SU-DHL-6 (cell line): ENCODE results near the gene RPRML.

Experiments
- H2AFZ ChIP-seq: fragments of 200-600 bp; sonication (generic); 2 replicates; pipeline ENCODE4 v1.6.1; 2014; ENCODE audit warnings: low read depth, mild to moderate bottlenecking, moderate library complexity, mixed read lengths, antibody characterized with exemption, low read length; ENCODE audit not compliant: severe bottlenecking
- H3F3A ChIP-seq: fragments of 200-600 bp; shearing (Covaris generic); 2 replicates; pipeline ENCODE4 v1.6.0; 2016; ENCODE audit warnings: antibody characterized with exemption, mild to moderate bottlenecking; ENCODE audit not compliant: insufficient read depth
- H3K27ac ChIP-seq: fragments of 200-600 bp; sonication (generic); 2 replicates; pipeline ENCODE4 v1.5.1; 2016; ENCODE audit warnings: low read depth, mild to moderate bottlenecking, low read length, moderate library complexity, mixed read lengths
- H3K27me3 ChIP-seq: fragments of 200-600 bp; sonication (generic), shearing (Covaris generic); 2 replicates; pipeline ENCODE4 v1.6.0; 2014; ENCODE audit warnings: mild to moderate bottlenecking, low read length
- H3K36me3 ChIP-seq: fragments of 200-600 bp; sonication (generic); 2 replicates; pipeline ENCODE4 v1.6.1; 2014; ENCODE audit warnings: mild to moderate bottlenecking, low read length, mixed read lengths
- H3K4me2 ChIP-seq: fragments of 300-600, 200-600 bp; shearing (Covaris generic), sonication (generic); 2 replicates; pipeline ENCODE4 v1.6.0; 2014; ENCODE audit warnings: low read length, low read depth, mild to moderate bottlenecking; ENCODE audit not compliant: poor library complexity, severe bottlenecking
- H3K4me3 ChIP-seq: fragments of 200-600 bp; sonication (generic); 2 replicates; pipeline ENCODE4 v1.5.1; 2014; ENCODE audit warnings: antibody characterized with exemption, low read length, mild to moderate bottlenecking, mixed read lengths; ENCODE audit not compliant: insufficient read depth, poor library complexity, severe bottlenecking
- H3K79me2 ChIP-seq: fragments of 200-600 bp; sonication (generic); 2 replicates; pipeline ENCODE4 v1.6.1; 2014; ENCODE audit warnings: mild to moderate bottlenecking, low read length, moderate library complexity; ENCODE audit not compliant: insufficient read depth
- H3K9ac ChIP-seq: fragments of 200-600 bp; sonication (generic); 2 replicates; pipeline ENCODE4 v1.7.0; 2014; ENCODE audit warnings: mild to moderate bottlenecking, low read length
- H3K9me2 ChIP-seq: fragments of 200-600 bp; sonication (generic); replicated peaks from 2 replicates; pipeline ENCODE4 v1.6.1; 2014; ENCODE audit warnings: low read length; ENCODE audit not compliant: insufficient read depth
- H3K9me3 ChIP-seq: fragments of 200-600 bp; sonication (generic); 2 replicates; pipeline ENCODE4 v1.6.1; 2014; ENCODE audit warnings: low read length, mixed read lengths; ENCODE audit not compliant: insufficient read depth
- H4K20me1 ChIP-seq: fragments of 200-600 bp; sonication (generic); 2 replicates; pipeline ENCODE4 v1.6.1; 2014; ENCODE audit warnings: low read depth, mild to moderate bottlenecking, antibody characterized with exemption, low read length, moderate library complexity, mixed read lengths
- EZH2phosphoT487 ChIP-seq: fragments of 200-600 bp; sonication (generic), shearing (Covaris generic); conservative IDR thresholded peaks from 2 replicates; pipeline ENCODE4 v1.6.1; 2018; ENCODE audit warnings: mild to moderate bottlenecking, antibody characterized with exemption, low read length, moderate library complexity, mixed read lengths
- TF ChIP-seq, protein P1 (sequence below): fragments of 200-600 bp; sonication (generic); IDR thresholded peaks from one replicate; pipeline ENCODE4 v1.5.1; 2017; ENCODE audit warnings: antibody characterized with exemption, mild to moderate bottlenecking, low read length, moderate library complexity; ENCODE audit not compliant: insufficient read depth, poor library complexity, severe bottlenecking

Gene RPRML

DNA sequence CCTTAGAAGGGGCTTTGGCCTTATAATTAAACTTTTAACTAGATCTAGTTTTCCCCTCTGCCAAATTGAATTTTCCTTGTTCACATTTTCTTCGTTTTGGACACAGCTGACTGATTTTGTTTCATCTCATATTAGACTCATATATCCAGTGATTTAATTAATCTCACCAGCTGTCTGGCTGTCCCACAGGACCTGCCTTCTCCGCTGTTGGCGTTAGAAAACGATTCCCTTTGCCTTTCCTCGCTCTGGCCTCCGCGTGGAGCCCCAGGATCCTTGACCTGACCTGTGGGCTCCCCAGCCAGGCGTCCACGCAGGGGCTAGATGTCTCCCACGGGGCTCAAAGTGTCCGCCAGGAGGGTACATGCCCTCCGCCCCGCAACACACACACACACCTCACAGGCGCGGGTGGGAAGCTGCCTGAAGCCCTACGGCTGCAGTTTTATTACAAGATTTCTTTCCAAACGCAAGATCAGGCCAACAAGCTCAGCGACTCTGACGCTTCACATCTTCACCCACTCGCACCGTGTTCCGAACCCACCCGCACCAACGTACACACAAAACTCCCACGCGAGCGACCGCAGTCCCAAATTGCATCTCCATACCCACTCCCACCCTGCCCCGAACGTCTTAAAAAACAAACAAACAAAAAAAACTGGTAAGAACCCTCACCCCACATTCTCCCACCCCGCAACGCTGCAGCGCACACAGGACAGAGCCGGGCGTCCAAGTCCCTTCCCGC lies 1.1 kb downstream of the RPRML start:
- H3K9me2 ChIP-seq = no peaks in the 10 kb centered on the region
- no peaks in the 10 kb centered on the region for H3K9me3 ChIP-seq
- no peak overlapping the region for H2AFZ ChIP-seq
- H4K20me1 ChIP-seq = no peaks in the 10 kb centered on the region
- H3F3A ChIP-seq = no peaks in the 10 kb centered on the region
- no peaks in the 10 kb centered on the region for H3K79me2 ChIP-seq
- H3K36me3 ChIP-seq = no peaks in the 10 kb centered on the region
- no peaks in the 10 kb centered on the region for H3K27me3 ChIP-seq
- no peak overlapping the region for H3K4me2 ChIP-seq
- H3K27ac ChIP-seq = no peak overlapping the region
- H3K9ac ChIP-seq = no peak overlapping the region
- H3K4me3 ChIP-seq = no peak overlapping the region
- TF ChIP-seq EZH2phosphoT487 = no peak
- TF ChIP-seq, protein P1, sequence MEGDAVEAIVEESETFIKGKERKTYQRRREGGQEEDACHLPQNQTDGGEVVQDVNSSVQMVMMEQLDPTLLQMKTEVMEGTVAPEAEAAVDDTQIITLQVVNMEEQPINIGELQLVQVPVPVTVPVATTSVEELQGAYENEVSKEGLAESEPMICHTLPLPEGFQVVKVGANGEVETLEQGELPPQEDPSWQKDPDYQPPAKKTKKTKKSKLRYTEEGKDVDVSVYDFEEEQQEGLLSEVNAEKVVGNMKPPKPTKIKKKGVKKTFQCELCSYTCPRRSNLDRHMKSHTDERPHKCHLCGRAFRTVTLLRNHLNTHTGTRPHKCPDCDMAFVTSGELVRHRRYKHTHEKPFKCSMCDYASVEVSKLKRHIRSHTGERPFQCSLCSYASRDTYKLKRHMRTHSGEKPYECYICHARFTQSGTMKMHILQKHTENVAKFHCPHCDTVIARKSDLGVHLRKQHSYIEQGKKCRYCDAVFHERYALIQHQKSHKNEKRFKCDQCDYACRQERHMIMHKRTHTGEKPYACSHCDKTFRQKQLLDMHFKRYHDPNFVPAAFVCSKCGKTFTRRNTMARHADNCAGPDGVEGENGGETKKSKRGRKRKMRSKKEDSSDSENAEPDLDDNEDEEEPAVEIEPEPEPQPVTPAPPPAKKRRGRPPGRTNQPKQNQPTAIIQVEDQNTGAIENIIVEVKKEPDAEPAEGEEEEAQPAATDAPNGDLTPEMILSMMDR = no peak

DNA sequence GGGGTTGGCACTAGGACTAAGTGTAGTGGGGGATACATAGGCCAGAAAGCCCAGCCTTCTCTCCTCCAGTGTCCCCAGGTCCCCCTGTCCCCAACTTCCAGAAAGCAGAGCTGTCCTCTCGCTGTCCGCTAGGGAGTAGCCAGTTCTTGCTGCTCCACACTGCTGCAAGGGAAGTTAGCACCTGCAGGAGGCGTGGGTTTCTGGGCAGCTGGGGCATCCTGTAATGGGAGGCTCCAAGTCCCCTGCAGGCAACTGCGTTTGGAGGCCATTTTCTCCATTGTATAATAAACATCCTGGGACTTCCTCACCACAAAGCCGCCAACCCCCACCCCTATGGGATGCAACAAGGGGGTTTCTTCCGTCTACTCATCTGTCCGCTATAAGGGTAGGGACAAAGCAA lies 1.7 kb downstream of the RPRML start:
- no peaks in the 10 kb centered on the region for H3K27me3 ChIP-seq
- no peak overlapping the region for H3K27ac ChIP-seq
- no peaks in the 10 kb centered on the region for H3K9me2 ChIP-seq
- TF ChIP-seq, protein P1 = no peak
- no peak for TF ChIP-seq EZH2phosphoT487
- no peak overlapping the region for H3K4me3 ChIP-seq
- no peak overlapping the region for H3K4me2 ChIP-seq
- H3F3A ChIP-seq = no peaks in the 10 kb centered on the region
- no peak overlapping the region for H3K9ac ChIP-seq
- H3K36me3 ChIP-seq = no peaks in the 10 kb centered on the region
- H4K20me1 ChIP-seq = no peaks in the 10 kb centered on the region
- H3K9me3 ChIP-seq = no peaks in the 10 kb centered on the region
- H2AFZ ChIP-seq = no peak overlapping the region
- no peaks in the 10 kb centered on the region for H3K79me2 ChIP-seq

DNA sequence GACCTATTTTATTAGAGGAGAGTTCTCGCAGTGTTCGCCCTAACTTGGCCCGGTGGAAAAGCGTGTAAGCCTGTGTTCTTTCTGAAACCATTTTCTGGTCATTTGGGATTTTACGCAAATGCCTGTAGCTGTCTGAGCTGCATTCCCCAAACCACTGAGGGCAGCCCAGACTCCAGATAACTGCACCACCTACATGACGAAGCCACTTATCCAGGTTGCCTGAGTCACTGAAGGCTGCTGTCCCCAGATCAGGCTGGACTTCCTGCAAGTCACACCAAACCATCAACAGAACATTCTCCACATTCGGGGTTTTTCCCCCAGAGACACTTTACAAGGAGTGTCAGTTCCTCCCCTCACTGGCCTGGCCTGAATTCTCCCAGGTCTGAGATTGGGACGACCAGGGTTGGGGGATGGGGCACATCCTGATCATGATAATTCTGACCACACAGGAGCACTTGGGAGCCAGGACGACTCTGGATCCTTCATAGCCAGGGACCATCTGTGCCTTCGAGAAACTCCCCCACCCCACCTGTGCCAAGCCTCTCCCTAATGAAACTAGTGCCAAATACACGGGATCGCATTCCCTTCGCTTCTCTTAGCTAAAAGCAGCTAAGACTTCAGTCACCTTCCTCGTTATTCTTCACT lies 2.3 kb downstream of the RPRML start:
- Histone ChIP-seq H3K79me2 (no peaks in the 10 kb centered on the region), H3K27me3 (no peaks in the 10 kb centered on the region), H3K9me2 (no peaks in the 10 kb centered on the region), H3F3A (no peaks in the 10 kb centered on the region), H3K4me2 (no peak overlapping the region), H3K36me3 (no peaks in the 10 kb centered on the region), H3K9ac (no peak overlapping the region), H3K4me3 (no peak overlapping the region), H2AFZ (no peak overlapping the region), H3K9me3 (no peaks in the 10 kb centered on the region), H3K27ac (no peak overlapping the region), H4K20me1 (no peaks in the 10 kb centered on the region)
- no peak for TF ChIP-seq EZH2phosphoT487
- TF ChIP-seq, protein P1 = no peak
